ENCODE measurements around the gene BNIPL.

- TF ChIP-seq POLR2AphosphoS5 (IDR thresholded peaks at IDR 0.05; ENCODE audit: low read depth, low read length) (no peak), POLR2A (IDR thresholded peaks at IDR 0.05; ENCODE audit: low read depth, low read length) (no peak), PAX5 (IDR thresholded peaks at IDR 0.05; ENCODE audit: insufficient read depth, low read length, severe bottlenecking) (no peak)
Measured at GRCh38 chr1:151012684-151013471, 23.5 kb upstream of the BNIPL start.

All from GM12891 (cell line).